Esophagus (tissue), 2 donors: ENCODE measurements around the gene PLEK2. TPM values are rescaled to one million over a fixed set of nuclear protein-coding genes. Genes with fewer than 3 reads are reported as not detected.
"Not testable (repeated sequence)": the region's sequence is repeated elsewhere in the genome, so short reads cannot be mapped to it uniquely, and the experiment has no call there.

Source experiments
- H3K27ac ChIP-seq, 2 donors: one replicate each; pipeline ENCODE4 v1.5.1; 2013; ENCODE audit warnings: low read depth in 2 of 2, mild to moderate bottlenecking in 2 of 2, inconsistent platforms in 1 of 2, low read length in 1 of 2, moderate library complexity in 1 of 2
- H3K27me3 ChIP-seq, 2 donors: one replicate each; pipeline ENCODE4 v1.6.1; 2013; ENCODE audit warnings: low read length in 2 of 2, control low read depth in 1 of 2, mild to moderate bottlenecking in 1 of 2; ENCODE audit not compliant: insufficient read depth in 2 of 2, control insufficient read depth in 1 of 2
- H3K36me3 ChIP-seq, 2 donors: one replicate each; pipeline ENCODE4 v1.6.1; 2013; ENCODE audit warnings: low read length in 1 of 2; ENCODE audit not compliant: control insufficient read depth in 2 of 2, insufficient read depth in 2 of 2
- H3K4me1 ChIP-seq, 2 donors: one replicate each; pipeline ENCODE4 v1.6.1; 2013; ENCODE audit warnings: low read length in 1 of 2; ENCODE audit not compliant: control insufficient read depth in 2 of 2, insufficient read depth in 2 of 2
- H3K4me3 ChIP-seq, 2 donors: one replicate each; pipeline ENCODE4 v1.5.1; 2013; ENCODE audit warnings: low read length in 2 of 2, mild to moderate bottlenecking in 2 of 2, low read depth in 1 of 2, moderate library complexity in 1 of 2
- H3K9me3 ChIP-seq, 2 donors: one replicate each; pipeline ENCODE4 v1.6.1; 2013; ENCODE audit warnings: mild to moderate bottlenecking in 2 of 2, low read depth in 1 of 2, low read length in 1 of 2, moderate library complexity in 1 of 2; ENCODE audit not compliant: control insufficient read depth in 2 of 2, insufficient read depth in 1 of 2
- WGBS, 2 donors: extraction: QIAGEN DNeasy Blood & Tissue Kit; methylation state at CpG; one replicate each; pipeline ENCODE4 v1.1.7; 2013; 5-methylcytosine and 5-hydroxymethylcytosine counted together
- polyA plus RNA-seq, 2 donors: library from polyadenylated mRNA; stranded (reverse); fragments of 200-250 nt; gene quantifications; one replicate each; pipeline ENCODE4 v1.2.3, GENCODE V29; 2013
- donor health status: healthy with polysubstance abuse.
- donor health status: Bipolar disorder and iron deficiency.

Gene PLEK2
- polyA plus RNA-seq, 2 donors = 16.5 to 19.0 TPM

DNA sequence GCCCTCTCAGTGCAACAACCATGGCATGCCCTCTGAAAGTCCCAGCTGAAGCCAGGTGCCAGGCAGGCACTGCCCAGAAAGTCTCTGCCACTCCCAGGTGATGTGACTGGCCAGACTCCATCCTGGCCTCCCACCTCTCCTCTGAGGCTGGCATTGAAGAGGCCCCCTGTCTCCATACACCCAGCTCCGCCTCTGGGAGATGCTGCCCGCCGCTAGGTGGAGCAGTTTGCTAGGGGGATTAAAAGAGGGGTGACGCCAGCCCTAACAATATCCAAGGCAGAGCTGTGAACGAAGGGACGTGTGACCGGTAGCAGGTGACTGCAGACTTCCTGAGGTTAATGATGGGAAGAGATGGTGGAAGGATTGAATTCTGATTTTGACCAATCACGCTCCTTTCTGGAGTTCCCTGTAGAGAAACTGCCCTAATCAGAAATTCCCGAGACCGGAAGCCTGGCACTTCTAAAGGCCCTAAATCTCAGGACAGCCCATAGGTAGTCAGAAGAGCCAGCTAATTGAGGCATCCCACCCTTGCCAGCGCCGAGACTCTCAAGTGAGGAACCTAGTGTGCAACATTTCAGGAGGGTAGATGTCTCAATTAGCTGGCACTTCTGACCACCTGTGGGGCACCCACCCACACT lies 8.3 kb upstream of the PLEK2 start:
- Histone ChIP-seq H3K27me3 (no peaks in the 10 kb centered on the region), H3K9me3 (no peaks in the 10 kb centered on the region), H3K36me3 (no peaks in the 10 kb centered on the region), H3K27ac (no peak overlapping the region), H3K4me1 (peaks cover 4 to 7% of the 10 kb centered on the region in 2 donors), H3K4me3 (no peak overlapping the region)
- WGBS, 2 donors = 78 to 82% methylated on average over 12 of the region's 12 CpGs

DNA sequence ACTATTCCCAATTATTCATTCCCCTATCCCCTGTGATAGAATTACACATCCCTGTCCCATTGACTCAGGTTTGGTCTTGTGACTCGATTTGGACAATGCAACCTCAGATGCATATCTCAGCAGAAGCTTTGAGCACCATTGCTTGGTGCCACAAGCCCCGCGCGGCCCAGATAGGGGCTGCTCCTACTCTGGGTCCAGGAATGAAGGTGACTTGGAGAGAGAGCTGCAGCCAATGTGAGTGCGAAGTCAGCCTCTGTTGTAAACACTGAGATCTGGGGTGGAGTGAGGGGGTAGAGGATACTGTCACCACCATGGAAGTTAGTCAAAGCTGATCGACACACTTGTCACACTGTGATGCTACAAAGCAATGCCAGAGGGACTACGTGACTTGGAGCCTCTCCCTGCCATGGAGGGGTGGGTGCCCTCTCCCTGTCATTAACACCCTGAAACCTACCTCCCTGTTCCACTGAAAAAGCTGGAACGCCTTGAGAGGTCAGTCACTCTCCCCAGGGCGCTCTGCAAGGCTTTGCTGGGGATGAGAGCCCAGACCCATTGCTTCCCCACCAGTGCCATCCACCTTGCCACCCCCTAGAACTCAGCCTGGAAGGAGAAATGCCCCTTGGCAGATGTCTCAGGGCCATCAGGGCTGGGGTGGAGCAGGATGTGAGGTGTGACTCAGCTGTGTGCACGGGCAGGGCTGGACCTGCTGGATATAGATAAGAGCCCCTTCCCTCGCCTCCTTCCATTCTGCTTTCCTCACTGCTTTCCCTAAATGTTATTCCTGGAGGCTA lies 6.6 kb upstream of the PLEK2 start:
- H3K4me1 ChIP-seq = peaks cover 4 to 7% of the 10 kb centered on the region in 2 donors
- H3K9me3 ChIP-seq = no peaks in the 10 kb centered on the region
- WGBS, 2 donors = 69 to 74% methylated on average over 11 of the region's 11 CpGs
- no peaks in the 10 kb centered on the region for H3K36me3 ChIP-seq
- H3K4me3 ChIP-seq = no peak overlapping the region
- no peaks in the 10 kb centered on the region for H3K27me3 ChIP-seq
- no peak overlapping the region for H3K27ac ChIP-seq

DNA sequence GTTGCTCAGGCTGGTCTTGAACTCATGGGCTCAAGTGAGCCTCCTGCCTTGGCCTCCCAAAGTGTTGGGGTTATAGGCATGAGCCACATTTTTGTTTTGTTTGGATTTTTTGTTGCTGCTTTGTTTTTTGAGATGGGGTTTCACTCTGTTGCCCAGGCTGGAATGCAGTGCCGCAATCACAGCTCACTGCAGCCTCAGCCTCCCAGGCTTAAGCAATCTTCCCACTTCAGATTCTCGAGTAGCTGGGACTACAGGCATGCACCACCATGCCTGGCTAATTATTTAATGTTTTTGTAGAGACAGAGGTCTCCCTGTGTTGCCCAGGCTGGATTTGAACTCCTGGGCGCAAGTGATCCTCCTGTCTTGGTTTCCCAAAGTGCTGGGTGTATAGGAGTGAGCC lies 5.7 kb upstream of the PLEK2 start:
- Histone ChIP-seq H3K27ac (no peak overlapping the region), H3K4me3 (no peak overlapping the region), H3K9me3 (no peaks in the 10 kb centered on the region), H3K36me3 (no peaks in the 10 kb centered on the region), H3K27me3 (no peaks in the 10 kb centered on the region), H3K4me1 (peaks cover 4 to 7% of the 10 kb centered on the region in 2 donors)
- WGBS, 2 donors = 78 to 79% methylated on average over 3 of the region's 3 CpGs

DNA sequence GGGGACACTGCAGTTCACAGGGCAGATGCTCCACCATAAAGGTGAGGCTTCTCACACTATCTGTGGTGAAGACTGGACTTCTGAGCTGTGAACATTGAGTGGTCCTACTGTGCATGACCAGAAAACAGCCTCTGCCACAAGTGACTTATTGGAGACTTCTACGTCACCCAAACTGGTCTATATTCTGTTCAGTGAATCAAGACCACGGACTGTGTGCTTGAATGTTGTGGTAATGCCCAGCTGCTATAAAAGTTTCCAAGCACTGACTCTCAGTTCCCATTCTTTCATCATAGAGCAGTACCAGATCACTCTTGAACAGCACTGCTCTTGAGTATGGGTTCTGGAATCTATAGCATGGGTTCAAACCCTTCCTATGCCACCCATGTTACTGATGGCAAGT lies 4.8 kb upstream of the PLEK2 start:
- WGBS, 2 donors = 93 to 94% methylated on average over 2 of the region's 2 CpGs
- H3K27ac ChIP-seq = no peak overlapping the region

DNA sequence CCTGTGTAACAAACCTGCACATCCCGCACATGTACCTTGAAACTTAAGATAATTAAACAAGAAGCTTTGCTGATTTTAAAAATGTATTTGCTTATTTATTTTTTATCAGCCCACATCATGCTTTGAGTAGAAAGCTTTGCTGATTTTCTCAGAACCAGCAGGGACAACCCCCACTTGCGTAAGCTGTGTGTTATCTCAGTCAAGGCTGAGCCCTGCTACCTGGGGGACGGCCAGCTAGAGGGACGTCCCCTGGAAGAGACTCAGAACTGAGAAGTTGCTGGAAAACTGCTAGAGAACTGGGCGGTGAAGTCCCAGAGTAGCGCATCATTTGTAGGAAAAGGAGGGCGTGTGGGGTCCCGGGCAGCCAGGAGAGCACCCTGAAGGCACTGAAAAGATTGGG lies 4.1 kb upstream of the PLEK2 start:
- Histone ChIP-seq H3K4me1 (peaks cover 4 to 7% of the 10 kb centered on the region in 2 donors), H3K9me3 (no peaks in the 10 kb centered on the region), H3K4me3 (no peak overlapping the region), H3K27ac (no peak overlapping the region), H3K36me3 (no peaks in the 10 kb centered on the region), H3K27me3 (no peaks in the 10 kb centered on the region)
- WGBS, 2 donors = 47 to 58% methylated on average over 8 of the region's 8 CpGs

More for the DNA sequence above, 4.8 kb upstream of the PLEK2 start:
- Histone ChIP-seq H3K27me3 (no peaks in the 10 kb centered on the region), H3K4me3 (no peak overlapping the region), H3K36me3 (no peaks in the 10 kb centered on the region), H3K4me1 (peaks cover 4 to 7% of the 10 kb centered on the region in 2 donors), H3K9me3 (no peaks in the 10 kb centered on the region)

DNA sequence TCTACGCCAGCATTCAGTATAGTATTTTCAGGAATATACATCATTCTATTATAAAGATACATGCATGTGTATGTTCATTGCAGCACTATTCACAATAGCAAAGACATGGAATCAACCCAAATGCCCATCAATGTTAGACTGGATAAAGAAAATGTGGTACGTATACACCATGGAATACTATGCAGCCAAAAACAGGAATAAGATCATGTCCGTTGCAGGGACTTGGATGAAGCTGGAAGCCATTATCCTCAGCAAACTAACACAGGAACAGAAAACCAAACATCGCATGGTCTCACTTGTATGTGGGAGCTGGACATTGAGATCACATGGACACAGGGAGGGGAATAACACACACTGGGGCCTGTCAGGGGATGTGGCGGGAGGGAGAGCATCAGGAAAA lies 3.6 kb upstream of the PLEK2 start:
- not testable (repeated sequence) for H3K27me3 ChIP-seq, H3K9me3 ChIP-seq, H3K36me3 ChIP-seq, H3K4me1 ChIP-seq, H3K4me3 ChIP-seq, H3K27ac ChIP-seq
- WGBS, 2 donors = 94 to 96% methylated on average over 5 of the region's 5 CpGs

DNA sequence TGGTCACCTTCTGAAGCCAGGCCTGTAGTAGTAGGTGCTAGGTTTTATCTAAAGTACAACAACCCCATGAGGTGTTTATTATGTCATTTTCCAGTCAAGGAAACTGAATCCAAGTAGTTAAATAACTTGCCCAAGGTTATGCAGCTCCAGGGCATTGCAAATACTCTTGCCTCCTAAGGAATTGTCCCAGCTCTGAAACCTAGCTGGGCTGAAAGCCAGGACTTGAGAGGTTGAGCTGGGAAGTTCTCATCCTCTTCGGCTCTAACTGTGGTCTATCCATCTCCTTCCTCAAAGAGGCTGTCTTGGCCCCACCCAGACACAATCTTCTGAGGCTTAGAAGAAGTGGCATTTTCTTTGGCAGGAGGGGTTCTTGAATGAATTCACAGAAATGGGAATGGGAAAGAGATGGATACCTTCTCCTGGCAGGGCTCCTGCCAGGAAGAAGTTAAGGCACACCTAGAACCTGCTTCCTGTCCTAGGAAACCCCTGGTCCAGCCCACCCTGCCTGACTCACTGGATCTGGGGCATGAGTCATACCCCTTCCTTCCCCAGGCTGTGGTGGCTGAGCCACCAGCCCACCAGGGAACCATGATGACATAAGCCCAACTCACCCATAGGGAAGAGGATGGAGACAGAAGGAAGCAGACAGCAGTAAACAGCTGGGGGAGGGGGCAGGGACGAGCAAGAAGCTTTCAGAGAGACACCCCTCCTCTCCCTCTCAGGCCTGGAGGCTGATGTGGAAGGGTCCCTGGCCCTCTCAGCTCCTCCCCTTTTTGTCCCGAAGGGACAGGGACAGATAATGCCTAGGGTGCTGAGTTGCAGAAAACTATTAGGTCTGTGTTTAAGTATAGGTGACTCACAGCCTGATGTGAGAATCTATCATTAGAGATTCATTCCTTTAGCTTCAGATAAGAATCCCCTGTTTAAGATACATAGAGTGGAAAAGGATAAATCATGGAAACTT lies 2.1 kb upstream of the PLEK2 start:
- 36 to 39% methylated on average over 3 of the region's 3 CpGs for WGBS, 2 donors
- Histone ChIP-seq H3K4me1 (peaks cover 4 to 10% of the 10 kb centered on the region in 2 donors), H3K4me3 (no peak overlapping the region), H3K9me3 (no peaks in the 10 kb centered on the region), H3K27me3 (no peaks in the 10 kb centered on the region), H3K27ac (peak overlapping the region in 1 of 2 donors; percentile 5), H3K36me3 (no peaks in the 10 kb centered on the region)

DNA sequence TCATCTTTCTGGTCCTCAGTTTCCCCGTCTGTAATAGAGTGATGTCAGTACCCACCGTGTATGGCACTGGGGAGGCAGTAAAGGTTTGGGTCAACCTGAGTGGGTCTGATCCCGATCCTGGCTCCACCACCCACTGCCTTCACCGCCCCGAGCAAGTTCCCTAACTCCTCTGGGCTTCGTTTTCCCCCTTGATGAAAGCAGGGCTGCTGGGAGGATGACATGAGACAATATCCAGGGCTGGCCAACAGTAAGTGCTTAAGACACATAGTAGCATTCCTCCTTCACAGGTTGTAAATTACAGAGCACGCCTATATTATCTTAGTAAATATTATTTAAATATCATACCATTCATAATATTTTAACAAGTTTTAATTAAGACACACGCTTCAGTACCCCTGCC lies 595 bp downstream of the PLEK2 start:
- 39 to 43% methylated on average over 8 of the region's 8 CpGs for WGBS, 2 donors
- H3K36me3 ChIP-seq = no peaks in the 10 kb centered on the region
- H3K4me3 ChIP-seq = peak overlapping the region; percentile 48 to 61
- H3K27ac ChIP-seq = peak overlapping the region in 1 of 2 donors; percentile 33
- H3K9me3 ChIP-seq = no peaks in the 10 kb centered on the region
- peaks cover 0 to 5% of the 10 kb centered on the region in 2 donors for H3K4me1 ChIP-seq
- no peaks in the 10 kb centered on the region for H3K27me3 ChIP-seq

DNA sequence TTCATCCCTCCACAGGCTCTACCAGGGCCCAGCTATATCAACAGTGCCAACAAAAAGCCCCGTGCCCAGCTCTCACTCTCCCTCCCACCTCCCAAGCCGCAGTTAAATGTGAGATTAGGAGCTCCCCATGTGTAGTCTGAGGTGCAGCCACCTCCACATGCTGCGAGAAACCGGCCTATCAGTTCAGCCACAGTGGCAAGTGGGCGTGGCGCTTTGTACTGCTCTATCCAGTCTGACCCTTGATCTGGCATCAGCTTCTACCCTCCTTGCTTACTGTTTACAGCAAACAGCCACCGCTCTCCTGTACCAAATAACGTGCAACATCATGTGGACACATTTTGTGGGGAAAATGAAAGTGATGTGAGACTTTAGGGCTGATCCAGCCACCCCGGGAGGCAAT lies 1.7 kb downstream of the PLEK2 start:
- Histone ChIP-seq H3K27me3 (no peaks in the 10 kb centered on the region), H3K4me3 (no peak overlapping the region), H3K4me1 (peaks cover 0 to 5% of the 10 kb centered on the region in 2 donors), H3K36me3 (no peaks in the 10 kb centered on the region), H3K9me3 (no peaks in the 10 kb centered on the region), H3K27ac (peak overlapping the region in 1 of 2 donors; percentile 84)
- 57 to 69% methylated on average over 9 of the region's 9 CpGs for whole genome bisulfite sequencing, 2 donors
